SK-N-MC (cell line): ENCODE measurements around the gene TRAPPC3.

Experiments
- EZH2 ChIP-seq: fragments of 200-600 bp; sonication (generic); IDR thresholded peaks from one replicate; pipeline ENCODE4 v1.6.1; 2017; ENCODE audit warnings: antibody characterized with exemption
- FOXP2 ChIP-seq: optimal IDR thresholded peaks from 2 replicates; pipeline ENCODE3; 2011; ENCODE audit warnings: mild to moderate bottlenecking, moderate library complexity; ENCODE audit not compliant: insufficient read depth; ENCODE audit errors: extremely low read length, control extremely low read depth
- POLR2AphosphoS5 ChIP-seq: IDR thresholded peaks from 2 replicates; pipeline ENCODE4 v1.6.1; 2012; ENCODE audit warnings: mild to moderate bottlenecking, low read depth, low read length, borderline replicate concordance

GRCh38 chr1:36198641-36199040, 49.4 kb upstream of the TRAPPC3 start:
- TF ChIP-seq POLR2AphosphoS5 (no peak), EZH2 (no peak), FOXP2 (no peak)
